ENCODE results near the gene GDAP2.
A peak's percentile ranks its signal among the peaks of the same experiment; 100 is the strongest.

GDAP2 gene

DNA sequence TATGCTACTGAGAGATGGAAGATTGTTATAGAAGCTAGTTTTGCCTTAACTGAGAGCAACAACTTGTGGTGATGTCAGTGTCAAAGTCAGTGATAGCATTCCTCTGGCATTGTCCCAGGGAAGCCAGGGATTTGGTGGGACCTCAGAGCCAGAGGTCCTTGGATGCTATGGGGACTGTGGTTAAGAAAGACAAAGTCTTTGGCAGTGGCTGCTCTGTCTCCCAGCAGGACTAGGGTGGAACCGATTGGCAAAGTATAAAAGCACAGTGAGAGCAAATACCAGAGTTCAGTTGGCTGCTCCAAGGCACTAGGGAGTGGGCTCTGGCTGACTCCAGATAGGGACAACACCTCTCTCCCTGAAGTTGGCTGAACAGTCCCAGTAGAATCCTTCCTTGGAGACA lies 104.8 kb downstream of the GDAP2 start:
- TF ChIP-seq, protein P1, sequence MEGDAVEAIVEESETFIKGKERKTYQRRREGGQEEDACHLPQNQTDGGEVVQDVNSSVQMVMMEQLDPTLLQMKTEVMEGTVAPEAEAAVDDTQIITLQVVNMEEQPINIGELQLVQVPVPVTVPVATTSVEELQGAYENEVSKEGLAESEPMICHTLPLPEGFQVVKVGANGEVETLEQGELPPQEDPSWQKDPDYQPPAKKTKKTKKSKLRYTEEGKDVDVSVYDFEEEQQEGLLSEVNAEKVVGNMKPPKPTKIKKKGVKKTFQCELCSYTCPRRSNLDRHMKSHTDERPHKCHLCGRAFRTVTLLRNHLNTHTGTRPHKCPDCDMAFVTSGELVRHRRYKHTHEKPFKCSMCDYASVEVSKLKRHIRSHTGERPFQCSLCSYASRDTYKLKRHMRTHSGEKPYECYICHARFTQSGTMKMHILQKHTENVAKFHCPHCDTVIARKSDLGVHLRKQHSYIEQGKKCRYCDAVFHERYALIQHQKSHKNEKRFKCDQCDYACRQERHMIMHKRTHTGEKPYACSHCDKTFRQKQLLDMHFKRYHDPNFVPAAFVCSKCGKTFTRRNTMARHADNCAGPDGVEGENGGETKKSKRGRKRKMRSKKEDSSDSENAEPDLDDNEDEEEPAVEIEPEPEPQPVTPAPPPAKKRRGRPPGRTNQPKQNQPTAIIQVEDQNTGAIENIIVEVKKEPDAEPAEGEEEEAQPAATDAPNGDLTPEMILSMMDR (IDR thresholded peaks at IDR 0.05; ENCODE audit: low read depth, low read length, missing control alignments), result no peak
- H3K4me3 ChIP-seq (replicated peaks; ENCODE audit: low read depth, low read length), result no peak overlapping the region
- DNase-seq (ENCODE audit: extremely low read depth, low read depth), result no peak

DNA sequence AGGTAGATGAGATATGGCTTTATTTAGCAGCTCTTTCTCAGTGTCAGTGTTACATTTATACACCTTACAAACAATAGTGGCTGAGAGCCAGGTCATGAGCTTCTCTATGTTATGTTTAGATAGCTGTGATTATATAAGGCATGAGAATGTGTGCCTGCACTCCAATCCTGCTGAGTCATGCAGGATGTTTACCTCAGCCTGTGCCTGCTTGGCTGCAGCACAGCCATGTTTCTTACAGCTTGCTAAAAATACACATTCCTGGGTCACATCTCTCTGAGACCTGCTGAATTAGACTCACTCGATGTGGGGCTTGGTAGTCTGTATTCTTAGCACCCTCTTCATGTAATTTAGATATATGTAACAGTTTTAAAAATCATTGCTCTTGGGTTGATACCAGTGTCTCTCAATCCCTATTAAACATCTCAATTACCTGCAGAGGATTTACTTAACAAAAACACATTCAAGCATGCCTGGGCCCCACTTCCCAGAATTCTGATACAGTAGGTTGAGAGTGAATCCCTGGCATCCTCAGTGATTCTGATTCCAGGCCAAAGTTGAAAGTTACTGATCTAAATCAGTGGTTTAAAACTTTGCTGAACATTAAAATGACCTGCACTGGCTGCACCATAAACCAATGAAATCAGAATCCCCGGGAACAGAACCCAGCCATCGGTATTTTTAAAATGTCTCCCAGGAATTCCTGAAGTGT lies 107.5 kb downstream of the GDAP2 start:
- TF ChIP-seq, protein P1 (IDR thresholded peaks at IDR 0.05; ENCODE audit: low read depth, low read length, missing control alignments), result no peak
- peak; percentile 98 for DNase-seq (ENCODE audit: extremely low read depth, low read depth)
- H3K4me3 ChIP-seq (replicated peaks; ENCODE audit: low read depth, low read length), result no peak overlapping the region

DNA sequence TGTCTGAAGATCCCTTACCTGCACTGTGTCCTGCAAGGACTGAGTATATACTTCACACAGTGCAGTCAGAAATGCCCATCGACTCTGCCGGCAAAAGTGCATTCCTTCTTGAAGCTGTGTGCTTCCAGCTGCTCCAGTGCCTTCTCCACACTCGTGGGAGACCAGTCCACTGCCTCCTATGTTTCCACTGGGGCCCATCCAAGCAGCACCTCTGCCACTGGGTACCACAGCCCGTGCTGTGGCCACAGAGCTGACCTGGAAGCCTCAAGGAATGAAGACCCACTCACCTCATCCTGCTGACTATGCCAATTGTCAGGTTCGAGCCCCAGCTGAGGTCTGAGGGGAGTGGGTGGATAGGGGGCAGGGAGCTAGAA lies 108.1 kb downstream of the GDAP2 start:
- DNase-seq (ENCODE audit: extremely low read depth, low read depth), result no peak
- TF ChIP-seq, protein P1 (IDR thresholded peaks at IDR 0.05; ENCODE audit: low read depth, low read length, missing control alignments), result no peak
- H3K4me3 ChIP-seq (replicated peaks; ENCODE audit: low read depth, low read length), result no peak overlapping the region

DNA sequence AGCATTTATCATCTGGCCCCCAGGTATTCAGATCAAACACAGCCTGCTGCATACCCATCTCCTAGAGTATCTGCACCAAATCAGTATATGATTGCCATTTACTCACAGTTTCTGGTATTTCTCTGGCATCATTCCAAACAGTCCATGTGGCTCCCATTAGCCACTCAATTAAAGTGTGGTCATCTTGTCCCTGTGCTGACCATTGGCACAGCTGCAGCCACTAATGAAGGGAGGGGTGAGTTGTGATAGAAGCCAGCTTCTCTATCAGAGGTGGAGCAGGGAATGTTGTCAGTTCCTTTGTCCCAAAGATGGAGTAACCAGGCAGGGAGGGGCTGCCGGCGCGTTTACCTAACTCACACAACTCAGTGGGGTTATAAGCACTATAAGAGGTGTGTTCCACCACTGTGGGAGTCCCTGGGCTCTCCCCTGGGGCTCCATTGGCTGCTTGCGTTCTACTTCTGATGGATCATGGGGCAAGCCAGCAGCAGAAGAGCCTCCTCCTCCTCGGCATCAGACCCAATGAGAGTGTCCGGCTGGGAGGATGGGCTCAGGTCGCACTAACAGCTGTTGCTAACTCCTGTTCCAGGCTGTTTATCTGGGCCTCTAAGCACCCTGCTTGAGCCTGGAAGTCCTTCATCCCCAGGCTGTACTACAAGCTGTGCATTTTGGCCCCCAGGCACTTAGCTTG lies 108.6 kb downstream of the GDAP2 start:
- peak; percentile 61 for DNase-seq (ENCODE audit: extremely low read depth, low read depth)
- no peak overlapping the region for H3K4me3 ChIP-seq (replicated peaks; ENCODE audit: low read depth, low read length)
- TF ChIP-seq, protein P1 (IDR thresholded peaks at IDR 0.05; ENCODE audit: low read depth, low read length, missing control alignments), result no peak

DNA sequence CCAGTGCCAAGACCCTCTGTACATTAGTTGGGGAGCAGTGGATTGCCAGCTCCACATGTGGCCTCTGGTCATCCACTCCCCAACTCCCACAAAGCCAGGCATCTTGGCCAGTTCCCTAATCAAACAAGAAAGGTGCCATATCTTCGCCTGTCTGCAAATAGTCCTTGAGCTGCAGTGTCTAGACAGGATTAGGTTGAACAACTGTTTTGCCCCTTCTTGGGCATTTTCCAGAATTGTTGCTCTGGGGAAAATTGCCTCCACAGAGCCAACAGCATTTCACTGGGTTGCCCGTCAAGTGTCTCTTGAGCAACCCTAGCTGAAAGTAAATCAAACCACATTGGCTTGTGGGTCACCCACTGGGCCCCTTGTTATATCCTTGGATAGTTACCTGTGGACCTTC lies 109.3 kb downstream of the GDAP2 start:
- H3K4me3 ChIP-seq (replicated peaks; ENCODE audit: low read depth, low read length), result no peak overlapping the region
- TF ChIP-seq, protein P1 (IDR thresholded peaks at IDR 0.05; ENCODE audit: low read depth, low read length, missing control alignments), result no peak

DNA sequence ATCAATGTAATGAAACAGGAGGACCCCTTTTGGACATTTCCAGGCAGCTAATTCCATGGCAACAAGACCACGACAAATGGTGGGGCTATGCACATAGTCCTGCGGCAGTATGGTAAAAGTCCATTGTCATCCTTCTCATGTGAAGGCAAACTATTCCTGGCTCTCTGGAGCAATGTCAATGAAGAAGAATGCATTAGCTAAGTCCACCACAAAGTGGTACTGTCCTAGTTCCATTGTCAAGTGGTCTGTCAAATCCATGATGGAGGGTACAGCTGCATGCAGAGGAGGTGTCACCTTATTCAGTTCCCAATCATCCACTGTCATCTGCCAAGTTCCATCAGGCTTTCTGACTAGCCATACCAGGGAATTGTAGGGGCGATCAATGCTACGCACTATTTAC lies 110.1 kb downstream of the GDAP2 start:
- H3K4me3 ChIP-seq (replicated peaks; ENCODE audit: low read depth, low read length), result no peak overlapping the region
- TF ChIP-seq, protein P1 (IDR thresholded peaks at IDR 0.05; ENCODE audit: low read depth, low read length, missing control alignments), result no peak
- DNase-seq (ENCODE audit: extremely low read depth, low read depth), result no peak

More for the DNA sequence above, 109.3 kb downstream of the GDAP2 start:
- DNase-seq (ENCODE audit: extremely low read depth, low read depth), result no peak

Data from HFF-Myc (cell line).